Breast epithelium (tissue), 3 donors: ENCODE results near the gene OSBPL2.

ENCODE experiments used
- CTCF ChIP-seq, 3 donors: fragments of 450-650 bp; IDR thresholded peaks; one replicate each; pipeline ENCODE4 v1.5.1; 2016 to 2017; ENCODE audit warnings: antibody characterized with exemption in 3 of 3, mild to moderate bottlenecking in 3 of 3, moderate library complexity in 3 of 3
- POLR2A ChIP-seq: fragments of 450-650 bp; IDR thresholded peaks from one replicate; pipeline ENCODE4 v1.6.1; 2016; ENCODE audit warnings: antibody characterized with exemption, mild to moderate bottlenecking, moderate library complexity
- POLR2AphosphoS5 ChIP-seq, 3 donors: sonication (generic); formaldehyde crosslinking; IDR thresholded peaks; one replicate each; pipeline ENCODE4 v1.6.1; 2017; ENCODE audit warnings: antibody characterized with exemption in 3 of 3

DNA sequence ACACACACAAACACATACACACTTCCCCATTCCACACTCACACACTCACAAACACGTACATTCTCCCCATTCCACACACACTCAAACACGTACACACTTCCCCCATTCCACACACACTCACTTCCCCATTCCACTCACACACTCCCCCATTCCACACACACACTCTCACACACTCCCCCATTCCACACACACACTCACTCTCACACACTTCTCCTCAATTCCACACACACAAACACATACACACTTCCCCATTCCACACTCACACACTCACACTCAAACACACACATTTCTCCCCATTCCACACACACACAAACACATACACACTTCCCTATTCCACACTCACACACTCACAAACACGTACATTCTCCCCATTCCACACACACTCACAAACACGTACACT is 8.7 kb upstream of the OSBPL2 start:
- TF ChIP-seq CTCF (IDR thresholded peaks at IDR 0.05) = no peak
- no peak for TF ChIP-seq POLR2A
- no peak for TF ChIP-seq POLR2AphosphoS5 (IDR thresholded peaks at IDR 0.05)
